Measurements from ENCODE around the gene REN. TPM values are rescaled to one million over a fixed set of nuclear protein-coding genes. Genes with fewer than 3 reads are reported as not detected.

The REN gene
- polyA plus RNA-seq, 1 donor, result not detected

GRCh38 chr1:204152310-204153044, 13.7 kb downstream of the REN start:
- no peak for DNase-seq

GRCh38 chr1:204151552-204152309, 14.4 kb downstream of the REN start, which contains the start of gene ETNK2:
ETNK2 (minus strand) TSS chr1:204152044; CDS start chr1:204151852, 192 bp downstream.
- DNase-seq, result peak; percentile 56

DNA sequence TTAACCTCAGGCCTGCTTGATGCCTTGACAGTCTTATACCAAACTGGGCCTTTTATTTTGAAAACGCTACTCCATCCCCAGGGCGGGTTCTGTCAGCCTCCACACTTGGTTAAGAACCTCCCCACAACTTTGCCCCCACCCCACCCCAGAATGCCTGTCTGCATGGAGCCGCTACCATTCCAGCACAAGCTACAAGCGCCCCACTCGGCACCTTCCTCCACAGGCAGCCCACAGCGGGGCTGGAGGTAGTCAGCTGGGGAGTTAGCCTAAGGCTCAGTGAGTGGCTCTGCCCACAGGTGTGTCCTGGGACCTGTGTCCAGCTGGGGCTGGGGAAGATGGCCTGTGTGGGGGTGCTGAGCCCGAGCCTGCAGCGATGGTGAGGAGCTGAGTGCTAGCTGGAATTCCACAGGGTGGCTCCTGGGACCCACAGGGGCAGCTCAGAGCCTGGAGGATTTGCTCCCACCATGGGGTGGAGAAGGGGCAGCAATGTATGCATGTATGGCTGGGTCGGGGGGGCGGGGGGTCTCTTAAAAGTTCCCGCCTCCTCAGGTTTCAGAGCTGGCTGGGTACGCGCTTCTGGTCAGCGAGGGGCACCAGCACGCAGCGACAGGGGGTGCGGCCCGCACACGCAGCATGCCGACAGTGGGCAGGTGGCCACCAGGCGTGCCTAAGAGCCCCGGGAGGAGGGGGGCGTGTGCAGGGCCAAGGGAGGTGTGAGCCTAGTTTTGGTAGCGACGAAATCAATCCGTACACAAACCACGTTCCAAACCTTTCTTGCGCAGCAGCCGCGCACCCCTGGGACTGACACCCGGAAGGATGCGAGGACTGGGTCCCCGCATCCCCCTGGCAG, 15.2 kb downstream of the REN start:
- DNase-seq, result no peak

DNA sequence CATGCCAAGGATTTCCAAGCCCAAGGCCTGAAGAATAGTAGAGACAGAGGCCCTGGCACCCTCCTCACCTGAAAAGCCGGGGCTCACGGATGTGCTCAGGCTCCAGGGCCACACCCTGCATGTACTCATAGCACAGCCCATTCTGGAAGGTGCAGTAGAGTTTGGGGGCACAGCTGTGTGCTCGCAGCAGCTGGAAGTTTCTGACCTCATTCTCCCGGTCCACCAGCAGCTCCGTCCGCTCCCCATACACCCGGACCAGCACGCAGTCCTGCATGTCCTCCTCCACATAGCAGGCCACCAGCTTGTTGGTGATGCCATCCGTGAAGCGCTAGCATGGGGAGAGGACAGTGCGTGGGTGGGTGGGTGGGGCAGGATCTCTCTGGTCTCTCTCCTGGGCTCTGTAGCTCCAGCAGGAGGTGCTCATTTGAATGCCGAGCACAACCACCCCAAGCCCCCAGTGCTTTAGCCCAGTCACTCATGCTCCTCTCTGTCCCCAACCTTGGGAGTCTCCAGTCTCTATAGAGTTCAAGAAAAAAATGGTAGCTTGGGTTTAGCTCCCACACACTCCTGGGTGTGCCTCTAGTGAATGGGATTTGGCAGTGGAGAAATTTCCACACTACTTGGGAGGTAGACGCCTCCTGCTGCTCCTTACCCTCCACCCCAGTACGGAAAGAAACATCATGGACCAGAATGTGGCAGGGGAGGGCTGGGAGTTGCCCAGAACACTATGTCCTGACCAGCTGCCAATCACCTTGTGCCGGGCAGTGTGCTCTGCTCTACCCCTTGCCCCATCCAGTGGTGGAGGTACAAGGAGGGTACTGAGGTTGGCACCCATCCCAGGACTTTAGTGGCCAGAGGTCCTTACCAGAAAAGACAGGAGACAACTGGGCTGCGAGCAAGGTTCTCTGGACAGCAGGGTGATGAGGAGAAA, 16.2 kb downstream of the REN start:
- no peak for DNase-seq

- DNase-seq, result no peak
These were observed 17.0 kb downstream of the REN start for GRCh38 chr1:204149107-204149506.

- DNase-seq, result no peak
These were observed 18.4 kb downstream of the REN start for GRCh38 chr1:204147406-204148383.

- DNase-seq, result no peak
These were observed 19.2 kb downstream of the REN start for GRCh38 chr1:204146965-204147364.

- no peak for DNase-seq
These were observed 19.8 kb downstream of the REN start for GRCh38 chr1:204146309-204146708.

- no peak for DNase-seq
These were observed 21.1 kb downstream of the REN start for GRCh38 chr1:204145033-204145504.

- no peak for DNase-seq
These were observed 22.7 kb downstream of the REN start for GRCh38 chr1:204143276-204144041.

- no peak for DNase-seq
These were observed 23.8 kb downstream of the REN start for GRCh38 chr1:204142032-204142974.

GRCh38 chr1:204141131-204141530, 25.0 kb downstream of the REN start:
- DNase-seq, result no peak

GRCh38 chr1:204139952-204140351, 26.2 kb downstream of the REN start:
- DNase-seq, result no peak

DNA sequence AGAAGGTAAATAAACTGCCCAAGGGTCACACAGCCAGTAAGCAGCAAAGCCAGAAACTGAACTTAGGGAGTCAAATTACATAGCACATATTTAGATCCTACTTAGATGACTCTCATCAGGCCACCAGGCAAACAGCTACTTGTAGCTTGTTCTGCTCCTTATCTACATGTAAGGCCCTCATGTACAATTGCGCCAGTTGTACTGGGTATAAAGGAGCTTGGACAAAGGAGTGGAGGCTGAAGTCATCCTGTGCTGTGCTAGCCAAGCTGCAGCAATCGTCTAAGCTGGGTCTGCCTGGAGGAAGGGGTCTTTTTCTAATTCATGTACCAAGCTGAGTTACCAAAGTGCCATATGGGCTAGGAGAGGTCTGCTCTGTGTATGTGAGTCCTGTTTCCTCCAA, 27.0 kb downstream of the REN start:
- DNase-seq, result no peak

DNA sequence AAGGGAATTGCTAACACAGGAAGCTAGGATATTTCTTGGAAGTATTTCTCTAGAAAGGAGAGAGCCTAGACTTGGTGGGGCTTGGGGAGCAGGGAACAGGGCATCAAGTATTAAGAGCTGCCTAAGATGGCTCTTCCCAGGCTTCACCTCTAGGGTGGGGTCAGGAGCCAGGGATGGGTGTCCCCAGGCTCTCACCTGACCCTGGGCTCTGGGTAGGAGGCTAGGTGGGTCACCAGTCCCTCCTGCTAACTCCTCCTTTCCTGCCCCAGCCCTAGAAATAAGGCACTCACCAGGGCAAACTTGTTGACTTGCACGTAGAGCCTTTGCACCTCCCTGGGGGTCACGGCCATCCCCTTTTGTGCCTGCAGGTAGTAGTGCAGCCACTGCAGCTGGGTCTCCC, 29.3 kb downstream of the REN start:
- no peak for DNase-seq

DNA sequence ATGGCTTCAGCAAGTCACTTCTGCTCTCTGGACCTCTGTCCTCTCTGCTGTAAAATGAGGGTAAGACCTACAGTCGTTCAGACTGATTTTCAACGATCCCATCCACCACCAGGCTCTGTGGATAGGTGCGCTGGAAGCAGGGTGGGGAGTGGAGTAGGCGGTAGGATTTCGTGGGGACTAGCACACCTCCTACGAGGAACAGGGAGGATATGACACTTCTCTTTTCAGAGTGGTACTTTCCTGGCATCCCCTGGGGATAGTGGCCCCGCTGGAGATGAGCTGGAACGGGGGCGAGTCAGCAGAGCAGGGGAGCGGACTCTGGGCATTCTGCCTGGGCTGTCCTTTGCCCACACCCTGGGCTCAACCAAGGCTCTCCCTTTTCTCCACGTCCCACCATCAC, 32.0 kb downstream of the REN start:
- no peak for DNase-seq

- no peak for DNase-seq
These were observed 33.4 kb downstream of the REN start for GRCh38 chr1:204132718-204133117.

GRCh38 chr1:204131978-204132377, 34.2 kb downstream of the REN start:
- DNase-seq, result no peak

Measured in hindlimb muscle (tissue), 1 donor.